ENCODE measurements around the gene TMCC3.

DNA sequence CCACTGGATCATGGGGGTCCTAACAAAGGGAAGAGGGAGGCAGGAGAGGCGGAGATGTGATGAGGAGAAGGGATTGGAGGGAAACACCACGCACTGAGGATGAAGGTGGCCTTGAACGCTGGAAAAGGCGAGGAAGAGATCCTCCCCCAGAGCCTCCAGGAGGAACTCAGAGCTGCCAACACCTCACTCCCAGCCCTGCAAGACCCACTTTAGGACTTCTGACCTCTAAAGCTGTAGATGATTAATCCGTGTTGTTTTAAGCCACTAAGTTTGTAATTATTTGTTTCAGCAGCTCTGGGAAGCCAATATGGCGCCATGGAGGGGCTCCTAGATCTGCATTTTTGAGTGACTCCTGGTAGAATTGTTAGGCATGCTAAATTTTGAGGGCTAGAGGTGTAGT lies 116.1 kb downstream of the TMCC3 start:
- no peak for TF ChIP-seq ZBTB21 (tag by site-specific recombination; IDR thresholded peaks at IDR 0.05)
- TF ChIP-seq ZNF239 (tag by site-specific recombination; IDR thresholded peaks at IDR 0.05), result no peak
- no peak for TF ChIP-seq ZNF548 (tag by site-specific recombination; IDR thresholded peaks at IDR 0.05)
- TF ChIP-seq ZNF791 (tag by site-specific recombination; IDR thresholded peaks at IDR 0.05), result no peak
- TF ChIP-seq ZSCAN30 (tag by site-specific recombination; IDR thresholded peaks at IDR 0.05), result no peak
- no peak for TF ChIP-seq ZNF404 (tag by site-specific recombination; IDR thresholded peaks at IDR 0.05)
- TF ChIP-seq, protein P1, sequence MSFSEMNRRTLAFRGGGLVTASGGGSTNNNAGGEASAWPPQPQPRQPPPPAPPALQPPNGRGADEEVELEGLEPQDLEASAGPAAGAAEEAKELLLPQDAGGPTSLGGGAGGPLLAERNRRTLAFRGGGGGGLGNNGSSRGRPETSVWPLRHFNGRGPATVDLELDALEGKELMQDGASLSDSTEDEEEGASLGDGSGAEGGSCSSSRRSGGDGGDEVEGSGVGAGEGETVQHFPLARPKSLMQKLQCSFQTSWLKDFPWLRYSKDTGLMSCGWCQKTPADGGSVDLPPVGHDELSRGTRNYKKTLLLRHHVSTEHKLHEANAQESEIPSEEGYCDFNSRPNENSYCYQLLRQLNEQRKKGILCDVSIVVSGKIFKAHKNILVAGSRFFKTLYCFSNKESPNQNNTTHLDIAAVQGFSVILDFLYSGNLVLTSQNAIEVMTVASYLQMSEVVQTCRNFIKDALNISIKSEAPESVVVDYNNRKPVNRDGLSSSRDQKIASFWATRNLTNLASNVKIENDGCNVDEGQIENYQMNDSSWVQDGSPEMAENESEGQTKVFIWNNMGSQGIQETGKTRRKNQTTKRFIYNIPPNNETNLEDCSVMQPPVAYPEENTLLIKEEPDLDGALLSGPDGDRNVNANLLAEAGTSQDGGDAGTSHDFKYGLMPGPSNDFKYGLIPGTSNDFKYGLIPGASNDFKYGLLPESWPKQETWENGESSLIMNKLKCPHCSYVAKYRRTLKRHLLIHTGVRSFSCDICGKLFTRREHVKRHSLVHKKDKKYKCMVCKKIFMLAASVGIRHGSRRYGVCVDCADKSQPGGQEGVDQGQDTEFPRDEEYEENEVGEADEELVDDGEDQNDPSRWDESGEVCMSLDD (tag by site-specific recombination; IDR thresholded peaks at IDR 0.05), result no peak
- TF ChIP-seq, protein P2, sequence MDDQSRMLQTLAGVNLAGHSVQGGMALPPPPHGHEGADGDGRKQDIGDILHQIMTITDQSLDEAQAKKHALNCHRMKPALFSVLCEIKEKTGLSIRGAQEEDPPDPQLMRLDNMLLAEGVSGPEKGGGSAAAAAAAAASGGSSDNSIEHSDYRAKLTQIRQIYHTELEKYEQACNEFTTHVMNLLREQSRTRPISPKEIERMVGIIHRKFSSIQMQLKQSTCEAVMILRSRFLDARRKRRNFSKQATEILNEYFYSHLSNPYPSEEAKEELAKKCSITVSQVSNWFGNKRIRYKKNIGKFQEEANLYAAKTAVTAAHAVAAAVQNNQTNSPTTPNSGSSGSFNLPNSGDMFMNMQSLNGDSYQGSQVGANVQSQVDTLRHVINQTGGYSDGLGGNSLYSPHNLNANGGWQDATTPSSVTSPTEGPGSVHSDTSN (CRISPR knock-in tag; IDR thresholded peaks at IDR 0.05), result no peak
- TF ChIP-seq, protein P3, sequence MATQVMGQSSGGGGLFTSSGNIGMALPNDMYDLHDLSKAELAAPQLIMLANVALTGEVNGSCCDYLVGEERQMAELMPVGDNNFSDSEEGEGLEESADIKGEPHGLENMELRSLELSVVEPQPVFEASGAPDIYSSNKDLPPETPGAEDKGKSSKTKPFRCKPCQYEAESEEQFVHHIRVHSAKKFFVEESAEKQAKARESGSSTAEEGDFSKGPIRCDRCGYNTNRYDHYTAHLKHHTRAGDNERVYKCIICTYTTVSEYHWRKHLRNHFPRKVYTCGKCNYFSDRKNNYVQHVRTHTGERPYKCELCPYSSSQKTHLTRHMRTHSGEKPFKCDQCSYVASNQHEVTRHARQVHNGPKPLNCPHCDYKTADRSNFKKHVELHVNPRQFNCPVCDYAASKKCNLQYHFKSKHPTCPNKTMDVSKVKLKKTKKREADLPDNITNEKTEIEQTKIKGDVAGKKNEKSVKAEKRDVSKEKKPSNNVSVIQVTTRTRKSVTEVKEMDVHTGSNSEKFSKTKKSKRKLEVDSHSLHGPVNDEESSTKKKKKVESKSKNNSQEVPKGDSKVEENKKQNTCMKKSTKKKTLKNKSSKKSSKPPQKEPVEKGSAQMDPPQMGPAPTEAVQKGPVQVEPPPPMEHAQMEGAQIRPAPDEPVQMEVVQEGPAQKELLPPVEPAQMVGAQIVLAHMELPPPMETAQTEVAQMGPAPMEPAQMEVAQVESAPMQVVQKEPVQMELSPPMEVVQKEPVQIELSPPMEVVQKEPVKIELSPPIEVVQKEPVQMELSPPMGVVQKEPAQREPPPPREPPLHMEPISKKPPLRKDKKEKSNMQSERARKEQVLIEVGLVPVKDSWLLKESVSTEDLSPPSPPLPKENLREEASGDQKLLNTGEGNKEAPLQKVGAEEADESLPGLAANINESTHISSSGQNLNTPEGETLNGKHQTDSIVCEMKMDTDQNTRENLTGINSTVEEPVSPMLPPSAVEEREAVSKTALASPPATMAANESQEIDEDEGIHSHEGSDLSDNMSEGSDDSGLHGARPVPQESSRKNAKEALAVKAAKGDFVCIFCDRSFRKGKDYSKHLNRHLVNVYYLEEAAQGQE (tag by site-specific recombination; IDR thresholded peaks at IDR 0.05), result no peak
- no peak for TF ChIP-seq ZNF677 (tag by site-specific recombination; IDR thresholded peaks at IDR 0.05)
- TF ChIP-seq, protein P4, sequence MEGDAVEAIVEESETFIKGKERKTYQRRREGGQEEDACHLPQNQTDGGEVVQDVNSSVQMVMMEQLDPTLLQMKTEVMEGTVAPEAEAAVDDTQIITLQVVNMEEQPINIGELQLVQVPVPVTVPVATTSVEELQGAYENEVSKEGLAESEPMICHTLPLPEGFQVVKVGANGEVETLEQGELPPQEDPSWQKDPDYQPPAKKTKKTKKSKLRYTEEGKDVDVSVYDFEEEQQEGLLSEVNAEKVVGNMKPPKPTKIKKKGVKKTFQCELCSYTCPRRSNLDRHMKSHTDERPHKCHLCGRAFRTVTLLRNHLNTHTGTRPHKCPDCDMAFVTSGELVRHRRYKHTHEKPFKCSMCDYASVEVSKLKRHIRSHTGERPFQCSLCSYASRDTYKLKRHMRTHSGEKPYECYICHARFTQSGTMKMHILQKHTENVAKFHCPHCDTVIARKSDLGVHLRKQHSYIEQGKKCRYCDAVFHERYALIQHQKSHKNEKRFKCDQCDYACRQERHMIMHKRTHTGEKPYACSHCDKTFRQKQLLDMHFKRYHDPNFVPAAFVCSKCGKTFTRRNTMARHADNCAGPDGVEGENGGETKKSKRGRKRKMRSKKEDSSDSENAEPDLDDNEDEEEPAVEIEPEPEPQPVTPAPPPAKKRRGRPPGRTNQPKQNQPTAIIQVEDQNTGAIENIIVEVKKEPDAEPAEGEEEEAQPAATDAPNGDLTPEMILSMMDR (tag by site-specific recombination; IDR thresholded peaks at IDR 0.05), result no peak
- TF ChIP-seq, protein P5, sequence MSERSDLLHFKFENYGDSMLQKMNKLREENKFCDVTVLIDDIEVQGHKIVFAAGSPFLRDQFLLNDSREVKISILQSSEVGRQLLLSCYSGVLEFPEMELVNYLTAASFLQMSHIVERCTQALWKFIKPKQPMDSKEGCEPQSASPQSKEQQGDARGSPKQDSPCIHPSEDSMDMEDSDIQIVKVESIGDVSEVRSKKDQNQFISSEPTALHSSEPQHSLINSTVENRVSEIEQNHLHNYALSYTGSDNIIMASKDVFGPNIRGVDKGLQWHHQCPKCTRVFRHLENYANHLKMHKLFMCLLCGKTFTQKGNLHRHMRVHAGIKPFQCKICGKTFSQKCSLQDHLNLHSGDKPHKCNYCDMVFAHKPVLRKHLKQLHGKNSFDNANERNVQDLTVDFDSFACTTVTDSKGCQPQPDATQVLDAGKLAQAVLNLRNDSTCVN (tag by site-specific recombination; optimal IDR thresholded peaks at IDR 0.05), result no peak
